ENCODE data around the gene NLRP7.
"Not testable (repeated sequence)": the region's sequence is repeated elsewhere in the genome, so short reads cannot be mapped to it uniquely, and the experiment has no call there.

NLRP7 gene

GRCh38 chr19:54959840-54960239, 12.5 kb upstream of the NLRP7 start:
- no peak for DNase-seq (ENCODE audit: low read depth)
- no peak overlapping the region for H3K4me3 ChIP-seq (ENCODE audit: control insufficient read depth, low read depth, low read length)
- TF ChIP-seq CTCF (conservative IDR thresholded peaks at IDR 0.05; ENCODE audit: control insufficient read depth, insufficient read depth, low read depth, low read length), result no peak

- TF ChIP-seq CTCF (conservative IDR thresholded peaks at IDR 0.05; ENCODE audit: control insufficient read depth, insufficient read depth, low read depth, low read length), result no peak
- H3K4me3 ChIP-seq (ENCODE audit: control insufficient read depth, low read depth, low read length), result no peak overlapping the region
- DNase-seq (ENCODE audit: low read depth), result peak; percentile 1
Observed at GRCh38 chr19:54955376-54955775, 8.0 kb upstream of the NLRP7 start.

- not testable (repeated sequence) for H3K4me3 ChIP-seq (ENCODE audit: control insufficient read depth, low read depth, low read length); DNase-seq (ENCODE audit: low read depth)
Observed at GRCh38 chr19:54953345-54953713, 6.0 kb upstream of the NLRP7 start.

GRCh38 chr19:54952591-54953344, 5.4 kb upstream of the NLRP7 start:
- TF ChIP-seq CTCF (conservative IDR thresholded peaks at IDR 0.05; ENCODE audit: control insufficient read depth, insufficient read depth, low read depth, low read length), result no peak
- H3K4me3 ChIP-seq (ENCODE audit: control insufficient read depth, low read depth, low read length), result no peak overlapping the region
- DNase-seq (ENCODE audit: low read depth), result peak; percentile 44

- not testable (repeated sequence) for DNase-seq (ENCODE audit: low read depth); H3K4me3 ChIP-seq (ENCODE audit: control insufficient read depth, low read depth, low read length)
Observed at GRCh38 chr19:54950580-54950979, 3.2 kb upstream of the NLRP7 start.

- no peak for TF ChIP-seq CTCF (conservative IDR thresholded peaks at IDR 0.05; ENCODE audit: control insufficient read depth, insufficient read depth, low read depth, low read length)
- no peak overlapping the region for H3K4me3 ChIP-seq (ENCODE audit: control insufficient read depth, low read depth, low read length)
- no peak for DNase-seq (ENCODE audit: low read depth)
Observed at GRCh38 chr19:54949412-54949811, 2.1 kb upstream of the NLRP7 start.

GRCh38 chr19:54943772-54944361, 3.5 kb downstream of the NLRP7 start:
- H3K4me3 ChIP-seq (ENCODE audit: control insufficient read depth, low read depth, low read length); DNase-seq (ENCODE audit: low read depth): not testable (repeated sequence)

- DNase-seq (ENCODE audit: low read depth); H3K4me3 ChIP-seq (ENCODE audit: control insufficient read depth, low read depth, low read length): not testable (repeated sequence)
Observed at GRCh38 chr19:54939538-54939937, 7.8 kb downstream of the NLRP7 start.

GRCh38 chr19:54938906-54939305, 8.4 kb downstream of the NLRP7 start:
- no peak overlapping the region for H3K4me3 ChIP-seq (ENCODE audit: control insufficient read depth, low read depth, low read length)
- no peak for DNase-seq (ENCODE audit: low read depth)
- TF ChIP-seq CTCF (conservative IDR thresholded peaks at IDR 0.05; ENCODE audit: control insufficient read depth, insufficient read depth, low read depth, low read length), result no peak

Measured in fibroblast of mammary gland (primary cell).